B cell (primary cell): ENCODE results near the gene PTGFRN. TPM values are rescaled to one million over a fixed set of nuclear protein-coding genes. Genes with fewer than 3 reads are reported as not detected.

Source experiments
- ATAC-seq: fragments of 200-7000 bp; cut with Tn5 transposase; one replicate; pipeline ENCODE4 v1.10.0; 2021; ENCODE audit warnings: low read depth, mild to moderate bottlenecking, moderate number of reproducible peaks, moderate library complexity
- CTCF ChIA-PET: fragments of 350-600 bp; sonication (Branson Sonifier 250); formaldehyde crosslinking; loops from one replicate; lab custom pipeline; 2021; ENCODE audit warnings: antibody characterized with exemption, inconsistent platforms; lab: Charles Lee
- POLR2A ChIA-PET: fragments of 350-600 bp; sonication (Branson Sonifier 250); formaldehyde crosslinking; loops from one replicate; lab custom pipeline; 2021; ENCODE audit warnings: antibody characterized with exemption; lab: Charles Lee
- DNase-seq: peaks from one replicate; pipeline ENCODE4 v3.0.0; 2013
- H2AFZ ChIP-seq: 2 replicates; pipeline ENCODE4 v1.6.1; 2012; ENCODE audit warnings: mild to moderate bottlenecking, low read depth, low read length; ENCODE audit not compliant: insufficient read depth, poor library complexity, severe bottlenecking
- H3K27ac ChIP-seq, 2 donors: 1 replicate in 1 of 2; 2 replicates in 1 of 2; pipeline ENCODE4 v1.5.1; 2012 to 2013; ENCODE audit warnings: low read length in 2 of 2, mild to moderate bottlenecking in 2 of 2, moderate library complexity in 1 of 2
- H3K27me3 ChIP-seq, 4 experiments: fragments of 200-600 bp in 1 of 4; sonication (generic) in 1 of 4; replicated peaks in 1 of 4; 1 replicate in 2 of 4; 2 replicates in 2 of 4; pipeline versions ENCODE4 v1.6.1 to v1.7.0; 2013 to 2016; ENCODE audit warnings: low read length in 3 of 4, mild to moderate bottlenecking in 2 of 4, mixed read lengths in 1 of 4, moderate library complexity in 1 of 4; ENCODE audit not compliant: insufficient read depth in 4 of 4, control insufficient read depth in 3 of 4; ENCODE audit errors: control extremely low read depth in 1 of 4
- H3K36me3 ChIP-seq, 2 experiments: replicated peaks in 1 of 2; 1 replicate in 1 of 2; 2 replicates in 1 of 2; pipeline versions ENCODE4 v1.6.1 to v1.7.1; 2013; ENCODE audit warnings: low read length in 1 of 2; ENCODE audit not compliant: insufficient read depth in 2 of 2, control insufficient read depth in 1 of 2; ENCODE audit errors: control extremely low read depth in 1 of 2, extremely low read depth in 1 of 2
- H3K4me1 ChIP-seq, 2 donors: fragments of 200-600 bp in 1 of 2; sonication (generic) in 1 of 2; 1 replicate in 1 of 2; 2 replicates in 1 of 2; pipeline versions ENCODE4 v1.5.1 to v1.6.1; 2013 to 2017; ENCODE audit warnings: low read length in 2 of 2; ENCODE audit not compliant: control insufficient read depth in 2 of 2, insufficient read depth in 2 of 2
- H3K4me2 ChIP-seq: replicated peaks from 2 replicates; pipeline ENCODE3; 2012; ENCODE audit warnings: mild to moderate bottlenecking, low read depth, low read length; ENCODE audit not compliant: poor library complexity, severe bottlenecking
- H3K4me3 ChIP-seq, 5 experiments: fragments of 200-600 bp in 1 of 5; sonication (generic) in 1 of 5; 1 replicate in 3 of 5; 2 replicates in 2 of 5; pipeline versions ENCODE4 v1.5.1 to v1.7.0; 2011 to 2016; ENCODE audit warnings: low read length in 4 of 5, mild to moderate bottlenecking in 4 of 5, low read depth in 2 of 5, control low read depth in 1 of 5, moderate library complexity in 1 of 5; ENCODE audit not compliant: insufficient read depth in 1 of 5; ENCODE audit errors: control extremely low read depth in 1 of 5, extremely low read depth in 1 of 5
- H3K79me2 ChIP-seq: fragments of 200-600 bp; sonication (generic); one replicate; pipeline ENCODE4 v1.6.0; 2016; ENCODE audit warnings: low read length; ENCODE audit not compliant: control insufficient read depth, insufficient read depth
- H3K9ac ChIP-seq: fragments of 200-600 bp; sonication (generic); 2 replicates; pipeline ENCODE4 v1.6.1; 2017; ENCODE audit warnings: mild to moderate bottlenecking, low read length, moderate library complexity
- H3K9me3 ChIP-seq, 3 donors: one replicate each; pipeline versions ENCODE4 v1.6.1 to v1.7.1; 2013; ENCODE audit warnings: low read length in 2 of 3; ENCODE audit not compliant: control insufficient read depth in 2 of 3, insufficient read depth in 1 of 3; ENCODE audit errors: control extremely low read depth in 1 of 3
- H4K20me1 ChIP-seq: 2 replicates; pipeline ENCODE4 v1.6.0; 2012; ENCODE audit warnings: mild to moderate bottlenecking, low read length; ENCODE audit not compliant: insufficient read depth, control insufficient read depth, poor library complexity, severe bottlenecking
- H3K27ac Mint-ChIP-seq: one replicate; pipeline ENCODE4 v1.8.0; 2021; ENCODE audit warnings: mixed read lengths
- H3K27me3 Mint-ChIP-seq: one replicate; pipeline ENCODE4 v1.8.0; 2021; ENCODE audit warnings: mixed read lengths
- H3K4me1 Mint-ChIP-seq: one replicate; pipeline ENCODE4 v1.8.0; 2021; ENCODE audit warnings: mixed read lengths
- H3K4me3 Mint-ChIP-seq: one replicate; pipeline ENCODE4 v1.8.0; 2021; ENCODE audit warnings: mixed read lengths
- H3K9me3 Mint-ChIP-seq: one replicate; pipeline ENCODE4 v1.8.0; 2022; ENCODE audit warnings: mixed read lengths; ENCODE audit not compliant: insufficient read depth
- EZH2 ChIP-seq: IDR thresholded peaks from 2 replicates; pipeline ENCODE4 v1.6.1; 2012; ENCODE audit warnings: borderline replicate concordance, low read depth, mild to moderate bottlenecking, moderate library complexity, low read length; ENCODE audit not compliant: insufficient read depth, poor library complexity, severe bottlenecking
- WGBS: methylation state at CpG from one replicate; pipeline ENCODE4 v1.1.5; 2013; ENCODE audit warnings: missing lambda C conversion rate; ENCODE audit not compliant: insufficient coverage; 5-methylcytosine and 5-hydroxymethylcytosine counted together
- intact Hi-C: fragments of 100-400 bp; cut with micrococcal nuclease; formaldehyde crosslinking; loops from one replicate; pipeline ENCODE4 v1.10.0; 2022
- polyA plus RNA-seq: library from polyadenylated mRNA; depleted of rRNA; stranded (reverse); fragments of >200 nt; gene quantifications from 2 replicates; pipeline ENCODE4 v1.2.3, GENCODE V29; 2012
- total RNA-seq, 2 donors: library from RNA; stranded (reverse); fragments of 120-200 nt in 1 of 2; gene quantifications; 1 replicate in 1 of 2; 2 replicates in 1 of 2; pipeline versions ENCODE4 v1.2.3 to v1.2.4, GENCODE V29; 2013 to 2022
- TF ChIP-seq, protein P1 (sequence below): fragments of 200-600 bp; IDR thresholded peaks from one replicate; pipeline ENCODE4 v1.8.0; 2022; ENCODE audit warnings: antibody characterized with exemption, mild to moderate bottlenecking

PTGFRN gene
- total and polyA plus RNA-seq, 2 donors (not counting 1 experiment from before 2014, with no cell fraction given): 0.17 TPM; not detected in 1

- Mint-ChIP-seq H3K4me3 (no peak overlapping the region), H3K27ac (no peak overlapping the region), H3K9me3 (no peaks in the 10 kb centered on the region), H3K4me1 (no peaks in the 10 kb centered on the region), H3K27me3 (peaks cover 7% of the 10 kb centered on the region)
- ChIA-PET POLR2A (no interaction called here), CTCF (no interaction called here)
- Histone ChIP-seq H2AFZ (no peak overlapping the region), H3K27ac (no peak overlapping the region), H3K9me3 (no peaks in the 10 kb centered on the region), H3K9ac (no peak overlapping the region), H3K27me3 (no peaks in the 10 kb centered on the region), H4K20me1 (no peaks in the 10 kb centered on the region), H3K4me2 (no peak overlapping the region), H3K4me1 (no peaks in the 10 kb centered on the region), H3K36me3 (no peaks in the 10 kb centered on the region), H3K4me3 (no peak overlapping the region), H3K79me2 (no peaks in the 10 kb centered on the region)
- TF ChIP-seq, protein P1, sequence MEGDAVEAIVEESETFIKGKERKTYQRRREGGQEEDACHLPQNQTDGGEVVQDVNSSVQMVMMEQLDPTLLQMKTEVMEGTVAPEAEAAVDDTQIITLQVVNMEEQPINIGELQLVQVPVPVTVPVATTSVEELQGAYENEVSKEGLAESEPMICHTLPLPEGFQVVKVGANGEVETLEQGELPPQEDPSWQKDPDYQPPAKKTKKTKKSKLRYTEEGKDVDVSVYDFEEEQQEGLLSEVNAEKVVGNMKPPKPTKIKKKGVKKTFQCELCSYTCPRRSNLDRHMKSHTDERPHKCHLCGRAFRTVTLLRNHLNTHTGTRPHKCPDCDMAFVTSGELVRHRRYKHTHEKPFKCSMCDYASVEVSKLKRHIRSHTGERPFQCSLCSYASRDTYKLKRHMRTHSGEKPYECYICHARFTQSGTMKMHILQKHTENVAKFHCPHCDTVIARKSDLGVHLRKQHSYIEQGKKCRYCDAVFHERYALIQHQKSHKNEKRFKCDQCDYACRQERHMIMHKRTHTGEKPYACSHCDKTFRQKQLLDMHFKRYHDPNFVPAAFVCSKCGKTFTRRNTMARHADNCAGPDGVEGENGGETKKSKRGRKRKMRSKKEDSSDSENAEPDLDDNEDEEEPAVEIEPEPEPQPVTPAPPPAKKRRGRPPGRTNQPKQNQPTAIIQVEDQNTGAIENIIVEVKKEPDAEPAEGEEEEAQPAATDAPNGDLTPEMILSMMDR: no peak
- no peak for TF ChIP-seq EZH2
- DNase-seq (no peak), ATAC-seq (no peak)
- intact Hi-C loops: no loop called here
- 58% methylated on average over 6 of the region's 6 CpGs for WGBS
Observed at GRCh38 chr1:117036018-117036461, 126.3 kb downstream of the PTGFRN start.

- ChIA-PET POLR2A (no interaction called here), CTCF (no interaction called here)
- Histone ChIP-seq H2AFZ (no peak overlapping the region), H3K9me3 (no peaks in the 10 kb centered on the region), H3K36me3 (no peaks in the 10 kb centered on the region), H3K4me3 (no peak overlapping the region), H3K4me2 (no peak overlapping the region), H3K27me3 (no peaks in the 10 kb centered on the region), H4K20me1 (no peaks in the 10 kb centered on the region), H3K9ac (no peak overlapping the region), H3K79me2 (no peaks in the 10 kb centered on the region), H3K27ac (no peak overlapping the region), H3K4me1 (no peaks in the 10 kb centered on the region)
- TF ChIP-seq, protein P1: no peak
- no peak for TF ChIP-seq EZH2
- Mint-ChIP-seq H3K4me3 (no peak overlapping the region), H3K27ac (no peak overlapping the region), H3K4me1 (no peaks in the 10 kb centered on the region), H3K9me3 (peaks cover 3% of the 10 kb centered on the region), H3K27me3 (peaks cover 7% of the 10 kb centered on the region)
- WGBS: no CpG with 5 or more reads among the region's 1 CpG
- intact Hi-C loops: no loop called here
- ATAC-seq: no peak
- DNase-seq: no peak
Observed at GRCh38 chr1:117037802-117038201, 128.1 kb downstream of the PTGFRN start.
